Measurements from ENCODE around the gene EXD2. TPM values are rescaled to one million over a fixed set of nuclear protein-coding genes. Genes with fewer than 3 reads are reported as not detected.

Gene EXD2
- polyA plus RNA-seq, 2 of the 4 experiments (the other 2 are of a cell fraction), result 13.9 to 22.1 TPM

GRCh38 chr14:69260861-69261564 lies 69.7 kb downstream of the EXD2 start:
- peak; percentile 43 to 72 for DNase-seq (ENCODE audit: low read depth in 1 of 2, low spot score in 1 of 2)
- no peak for FAIRE-seq
- H3K27ac ChIP-seq, result peak overlapping the region in 1 of 2 experiments; percentile 79; a peak in 4 of 6 replicates
- H3K4me1 ChIP-seq, result peaks cover 3% of the 10 kb centered on the region; the same call in 1 of the 3 replicates
- peak; percentile 63 to 81 for ATAC-seq
- peak overlapping the region; percentile 99 for H3K4me2 ChIP-seq
- ChIA-PET CTCF (interaction anchor here (0.6 to 6.6 kb wide), 31 partner anchors 9 to 288 kb away, joined by 3 to 45 read pairs (median 4); no protein-coding TSS in a partner anchor), POLR2A (no interaction called here)
- peak overlapping the region; percentile 62 for H3K4me3 ChIP-seq
- H3K9me3 ChIP-seq, result no peaks in the 10 kb centered on the region
- 8% methylated on average over 4 of the region's 64 CpGs for WGBS (ENCODE audit: missing lambda C conversion rate)
- no peak for TF ChIP-seq MAZ (IDR thresholded peaks at IDR 0.05; ENCODE audit: borderline replicate concordance, low read depth, low read length)
- no peak for TF ChIP-seq EP300 (IDR thresholded peaks at IDR 0.05)
- no peak for TF ChIP-seq CEBPB (IDR thresholded peaks at IDR 0.05)
- TF ChIP-seq HOXA7 (CRISPR knock-in tag; IDR thresholded peaks at IDR 0.05), result no peak
- no peak for TF ChIP-seq MYC (IDR thresholded peaks at IDR 0.05; ENCODE audit: borderline replicate concordance, low read length)
- no peak for TF ChIP-seq RFX5 (IDR thresholded peaks at IDR 0.05)
- TF ChIP-seq PHF8 (IDR thresholded peaks at IDR 0.05; ENCODE audit: borderline replicate concordance, low read depth), result no peak
- TF ChIP-seq FOSB (CRISPR knock-in tag; IDR thresholded peaks at IDR 0.05), result no peak
- TF ChIP-seq NFE2L2 (conservative IDR thresholded peaks at IDR 0.05; ENCODE audit: low read length), result no peak
- TF ChIP-seq RAD21 (conservative IDR thresholded peaks at IDR 0.05 in 1 of 2, IDR thresholded peaks at IDR 0.05 in 1 of 2), result peak; percentile 33 to 64; a peak in 4 of 5 replicates
- TF ChIP-seq CTCF (IDR thresholded peaks at IDR 0.05), result peak; percentile 68
- peak; percentile 63 for TF ChIP-seq SMC3 (IDR thresholded peaks at IDR 0.05)
- no peak for TF ChIP-seq ESRRA (IDR thresholded peaks at IDR 0.05; ENCODE audit: borderline replicate concordance, low read length)
- TF ChIP-seq, protein P1, sequence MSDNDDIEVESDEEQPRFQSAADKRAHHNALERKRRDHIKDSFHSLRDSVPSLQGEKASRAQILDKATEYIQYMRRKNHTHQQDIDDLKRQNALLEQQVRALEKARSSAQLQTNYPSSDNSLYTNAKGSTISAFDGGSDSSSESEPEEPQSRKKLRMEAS (IDR thresholded peaks at IDR 0.05), result 0 out of 2 replicates have a peak, but pooled peaks have one; percentile 2
- TF ChIP-seq ZNF302 (CRISPR knock-in tag; IDR thresholded peaks at IDR 0.05), result no peak
- no peak for TF ChIP-seq FOSL2 (IDR thresholded peaks at IDR 0.05)
- no peak for TF ChIP-seq FOSL2 (CRISPR knock-in tag; IDR thresholded peaks at IDR 0.05)

- POLR2A ChIA-PET, result no interaction called here
- CTCF ChIA-PET, result interaction anchor here (0.6 to 6.6 kb wide), 32 partner anchors 8 to 287 kb away, joined by 3 to 45 read pairs (median 4); no protein-coding TSS in a partner anchor
- Histone ChIP-seq H3K4me1 (peaks cover 3% of the 10 kb centered on the region; the same call in 1 of the 3 replicates), H3K9me3 (no peaks in the 10 kb centered on the region), H3K27ac (no peak overlapping the region), H3K4me2 (peak overlapping the region; percentile 99), H3K4me3 (no peak overlapping the region; the same call in 2 of the 3 replicates)
- ATAC-seq, result peak; percentile 25 to 44; a peak in 5 of 6 replicates
- WGBS (ENCODE audit: missing lambda C conversion rate), result 45% methylated on average over 5 of the region's 5 CpGs
- TF ChIP-seq RAD21 (conservative IDR thresholded peaks at IDR 0.05 in 1 of 2, IDR thresholded peaks at IDR 0.05 in 1 of 2), result no peak
- TF ChIP-seq TP53 (CRISPR knock-in tag; IDR thresholded peaks at IDR 0.05), result no peak
- no peak for FAIRE-seq
- DNase-seq (ENCODE audit: low read depth in 1 of 2, low spot score in 1 of 2), result peak in 1 of 2 experiments; percentile 23
Measured at GRCh38 chr14:69261761-69262331, 70.5 kb downstream of the EXD2 start.

DNA sequence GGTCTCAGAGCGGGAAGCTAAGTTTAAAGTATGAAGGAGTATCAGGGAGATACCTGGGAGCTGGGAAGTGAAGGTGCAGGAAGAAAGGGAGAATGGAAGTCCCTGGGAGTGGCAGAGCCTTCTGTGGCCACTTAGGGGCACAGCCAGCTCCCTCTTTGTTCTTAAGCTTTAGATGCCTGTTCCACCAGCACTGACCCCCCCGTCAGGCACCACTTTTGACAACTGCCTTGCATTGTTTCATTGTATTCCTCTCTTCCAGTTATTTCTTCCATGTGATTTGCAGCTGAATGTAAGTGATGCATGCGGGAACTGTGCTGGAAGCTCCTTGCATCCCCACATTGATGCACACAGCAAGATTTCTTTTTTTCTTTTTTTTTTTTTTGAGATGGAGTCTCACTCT lies 71.2 kb downstream of the EXD2 start:
- Histone ChIP-seq H3K4me3 (no peak overlapping the region), H3K4me2 (no peak overlapping the region), H3K4me1 (peaks cover 3% of the 10 kb centered on the region; the same call in 1 of the 3 replicates), H3K9me3 (no peaks in the 10 kb centered on the region), H3K27ac (no peak overlapping the region)
- TF ChIP-seq GATA3 (IDR thresholded peaks at IDR 0.05; ENCODE audit: borderline replicate concordance) (no peak), JUNB (IDR thresholded peaks at IDR 0.05) (no peak)
- CTCF ChIA-PET, result interaction anchor here (1.0 to 6.6 kb wide), 17 partner anchors 11 to 286 kb away, joined by 3 to 45 read pairs (median 3); no protein-coding TSS in a partner anchor
- no peak for DNase-seq (ENCODE audit: low read depth in 1 of 2, low spot score in 1 of 2)
- 61% methylated on average over 3 of the region's 3 CpGs for WGBS (ENCODE audit: missing lambda C conversion rate)
- no peak for FAIRE-seq
- POLR2A ChIA-PET, result no interaction called here
- ATAC-seq, result no peak
